Vein endothelial cell (primary cell): ENCODE results near the gene BIN2. TPM values are rescaled to one million over a fixed set of nuclear protein-coding genes. Genes with fewer than 3 reads are reported as not detected.

ENCODE experiments used
- total RNA-seq: library from RNA; depleted of rRNA; stranded (reverse); fragments of >200 nt; gene quantifications from 2 replicates; pipeline ENCODE4 v1.2.3, GENCODE V29; 2012

Gene BIN2
- total RNA-seq = not detected in 2 replicates

DNA sequence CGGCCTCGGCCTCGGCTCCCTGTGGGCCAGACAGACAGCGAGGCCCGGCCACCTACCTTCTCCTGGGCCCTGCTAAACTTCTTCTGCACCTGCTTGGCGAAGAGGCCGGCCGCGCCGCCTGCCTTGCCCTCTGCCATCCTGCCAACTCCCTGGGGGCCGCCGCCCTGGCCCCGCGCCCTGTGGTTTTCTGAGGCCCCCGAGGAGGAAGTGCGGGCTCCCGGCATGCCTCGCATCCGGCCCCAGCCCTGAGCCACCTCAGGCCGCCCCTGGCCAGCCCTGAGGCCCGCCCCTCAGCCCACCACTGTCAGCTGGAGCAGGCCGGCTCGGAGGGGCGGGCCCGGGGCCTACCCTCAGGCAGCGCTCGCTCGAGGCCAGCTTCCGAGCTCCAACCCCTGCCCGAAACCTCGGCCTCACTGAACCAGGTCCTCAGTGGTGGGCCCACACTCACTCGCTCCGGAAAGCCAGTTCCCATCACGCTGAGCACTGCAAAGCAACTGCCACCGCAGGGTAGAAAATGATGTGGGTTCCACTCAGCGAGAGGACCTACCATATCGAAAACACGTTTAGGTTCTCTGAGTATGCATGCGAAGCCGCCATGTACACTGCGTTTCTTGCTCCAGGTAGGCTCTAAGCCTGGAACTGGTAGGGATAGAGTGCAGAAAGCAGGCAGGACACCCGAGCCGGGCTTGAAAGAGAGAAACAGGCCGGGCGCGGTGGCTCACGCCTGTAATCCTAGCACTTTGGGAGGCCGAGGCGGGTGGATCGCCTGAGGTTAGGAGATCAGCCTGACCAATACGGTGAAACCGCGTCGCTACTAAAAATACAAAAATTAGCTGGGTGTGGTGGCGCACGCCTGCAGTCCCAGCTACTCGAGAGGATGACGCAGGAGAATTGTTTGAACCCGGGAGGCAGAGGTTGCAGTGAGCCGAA lies at the start of gene BIN2:
Gene BIN2 (minus strand): TSS at position 209 of the 930 bp plus-strand sequence. CDS start 72 bp downstream, at position 137.

DNA sequence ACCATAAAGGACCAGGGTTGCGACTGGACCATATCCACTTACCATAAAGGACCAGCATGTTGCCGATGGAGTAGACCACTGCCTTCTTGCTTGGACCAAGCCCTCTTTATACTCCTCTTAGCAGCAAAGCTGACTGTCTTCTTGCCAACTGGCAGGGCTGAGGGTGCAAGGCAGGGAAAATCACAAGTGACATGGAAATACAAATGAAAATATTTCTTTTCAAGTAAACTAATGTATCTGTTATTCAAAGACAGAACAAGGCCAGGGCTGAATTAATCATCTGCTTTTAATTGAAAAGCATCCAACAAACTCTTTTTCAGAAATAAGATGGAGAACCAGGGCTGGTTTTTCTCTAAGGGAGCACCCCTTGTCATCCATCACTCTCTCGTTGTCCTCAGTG lies 22.6 kb upstream of the BIN2 start, which contains the start of gene CELA1:
Gene CELA1 (minus strand): TSS at position 99 of the 400 bp plus-strand sequence. CDS start 41 bp downstream, at position 58.

DNA sequence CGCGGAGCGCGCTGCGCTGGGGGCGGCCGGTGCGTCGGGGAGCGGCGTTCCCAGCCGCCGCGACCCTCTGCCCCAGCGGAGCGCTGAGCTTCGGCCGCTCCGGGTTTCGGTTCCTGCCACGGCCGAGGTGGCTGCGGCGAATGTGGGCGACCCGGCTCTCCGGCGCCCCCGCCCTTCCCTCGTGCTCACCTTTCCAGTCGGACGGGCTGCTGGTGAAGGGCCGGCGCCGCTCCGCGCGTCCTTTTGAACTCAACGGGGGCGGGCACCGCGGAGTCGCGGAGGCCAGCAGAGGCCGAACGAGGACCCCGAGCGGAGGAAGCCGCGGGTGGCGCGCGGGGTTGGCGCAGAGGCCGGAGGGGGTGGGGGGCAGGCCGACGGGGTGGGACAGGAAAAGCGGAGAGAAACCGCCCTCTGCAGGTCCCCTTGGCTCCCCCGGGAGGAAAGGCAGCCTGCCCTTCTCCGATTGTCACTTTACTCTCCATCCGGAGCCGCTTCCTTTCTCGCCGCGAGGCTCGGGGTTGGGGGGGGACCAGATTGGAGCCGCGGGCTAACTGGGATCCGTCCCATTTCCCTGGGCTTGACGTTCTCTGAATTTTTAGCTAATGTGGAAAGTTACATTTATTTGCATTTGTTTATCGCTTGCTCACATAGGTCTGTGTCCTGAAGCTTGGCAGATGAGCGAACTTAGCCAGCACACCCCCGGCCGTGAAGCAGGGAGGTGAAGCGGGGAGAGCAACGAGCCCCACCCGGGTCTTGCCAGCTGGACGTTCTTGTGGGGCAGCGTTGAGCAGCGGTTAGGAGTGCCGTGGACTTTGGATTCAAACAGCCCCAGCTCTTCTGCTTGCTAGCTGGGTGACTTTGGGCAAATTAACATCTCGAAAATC lies 53.7 kb downstream of the BIN2 start, which contains the start of gene SMAGP:
Gene SMAGP (minus strand): TSS at position 349 of the 884 bp plus-strand sequence. CDS start 1,137 bp downstream, outside the sequence.

DNA sequence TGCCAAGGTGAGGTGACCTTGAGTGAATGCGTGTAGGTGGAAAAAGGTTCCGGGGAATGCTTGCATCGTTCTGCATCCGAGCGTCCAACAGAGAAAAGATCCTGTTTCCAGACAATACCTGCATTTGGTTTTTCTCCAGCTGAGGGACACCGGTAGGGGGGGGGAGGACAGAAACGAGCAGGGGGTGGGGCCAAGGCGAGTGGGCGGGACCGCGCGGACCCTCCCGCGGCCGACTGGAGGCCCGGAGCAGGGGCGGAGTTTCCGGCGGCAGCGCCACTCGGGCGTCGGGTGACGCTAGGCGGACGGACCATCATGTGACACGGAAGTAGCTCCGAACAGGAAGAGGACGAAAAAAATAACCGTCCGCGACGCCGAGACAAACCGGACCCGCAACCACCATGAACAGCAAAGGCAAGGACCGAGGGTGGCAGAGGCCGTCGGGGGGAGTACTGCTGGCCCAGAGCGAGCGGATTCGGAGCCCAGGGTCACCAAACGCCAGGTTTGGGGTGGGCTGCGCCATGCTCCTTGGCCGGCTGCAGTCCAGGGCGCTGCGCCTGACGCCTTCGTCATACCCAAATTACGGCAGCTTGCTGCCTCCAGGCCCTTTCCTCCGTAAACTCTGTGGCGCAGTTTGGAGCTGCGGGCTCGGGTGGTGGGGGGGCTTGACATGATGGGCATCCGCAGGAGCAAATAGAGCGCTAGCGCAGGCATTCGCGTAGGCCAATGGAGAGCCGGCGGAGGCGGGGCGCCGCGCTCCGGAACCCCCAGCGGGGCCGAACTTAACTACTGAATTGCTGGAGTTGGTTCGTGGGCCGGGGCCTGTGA lies 85.3 kb downstream of the BIN2 start, which contains the start of gene DAZAP2:
Gene DAZAP2 (plus strand): TSS at position 317 of the 825 bp plus-strand sequence. CDS start 82 bp downstream, at position 399.

Other genes starting within 250 kb of the BIN2 start
- gene CSRNP2, start 240.6 kb downstream of the BIN2 start, total RNA-seq = 34.0 and 34.3 TPM in 2 replicates
- 6.5 and 10.1 TPM in 2 replicates for gene TFCP2, start 151.0 kb downstream of the BIN2 start, total RNA-seq
- gene POU6F1, start 106.1 kb downstream of the BIN2 start, total RNA-seq = 2.9 and 5.6 TPM in 2 replicates
- gene DAZAP2, start 85.3 kb downstream of the BIN2 start, total RNA-seq = 198 and 222 TPM in 2 replicates
- gene SMAGP, start 53.8 kb downstream of the BIN2 start, total RNA-seq = 13.4 and 18.6 TPM in 2 replicates
- gene CELA1, start 22.5 kb upstream of the BIN2 start, total RNA-seq = not detected in 2 replicates
- 63.4 and 69.8 TPM in 2 replicates for gene GALNT6, start 67.2 kb upstream of the BIN2 start, total RNA-seq
- 1.6 and 2.5 TPM in 2 replicates for gene SLC4A8, start 100.7 kb upstream of the BIN2 start, total RNA-seq